Osteocyte (in vitro differentiated cells): Measurements from ENCODE around the gene ADAMTS14. TPM values are rescaled to one million over a fixed set of nuclear protein-coding genes. Genes with fewer than 3 reads are reported as not detected.

ENCODE experiments used
- DNase-seq: peaks from one replicate; pipeline ENCODE4 v3.0.0; 2021; ENCODE audit warnings: mixed read lengths; ENCODE audit not compliant: unreplicated experiment; ENCODE audit errors: extremely low spot score
- H3K27ac Mint-ChIP-seq: one replicate; pipeline ENCODE4 v1.8.0; 2021; ENCODE audit warnings: mild to moderate bottlenecking, mixed read lengths; ENCODE audit not compliant: unreplicated experiment
- H3K27me3 Mint-ChIP-seq: one replicate; pipeline ENCODE4 v1.8.0; 2021; ENCODE audit warnings: mixed read lengths; ENCODE audit not compliant: unreplicated experiment
- H3K36me3 Mint-ChIP-seq: one replicate; pipeline ENCODE4 v1.8.0; 2021; ENCODE audit warnings: mixed read lengths; ENCODE audit not compliant: unreplicated experiment
- H3K4me1 Mint-ChIP-seq: one replicate; pipeline ENCODE4 v1.8.0; 2021; ENCODE audit warnings: mixed read lengths; ENCODE audit not compliant: unreplicated experiment
- H3K4me3 Mint-ChIP-seq: one replicate; pipeline ENCODE4 v1.8.0; 2021; ENCODE audit warnings: mild to moderate bottlenecking, moderate library complexity, mixed read lengths; ENCODE audit not compliant: unreplicated experiment
- H3K9me3 Mint-ChIP-seq: one replicate; pipeline ENCODE4 v1.8.0; 2021; ENCODE audit warnings: mixed read lengths; ENCODE audit not compliant: unreplicated experiment
- total RNA-seq: library from RNA; stranded (reverse); gene quantifications from 2 replicates; pipeline ENCODE4 v1.2.1, GENCODE V29; 2021
- TF ChIP-seq, protein P1 (sequence below): fragments of 200-600 bp; sonication (generic); IDR thresholded peaks from 2 replicates; pipeline ENCODE4 v1.5.0; 2021; ENCODE audit warnings: antibody characterized with exemption, mild to moderate bottlenecking, moderate library complexity

ADAMTS14 gene
- total RNA-seq, 1 donor from 2014 or later, result 4.1 TPM

DNA sequence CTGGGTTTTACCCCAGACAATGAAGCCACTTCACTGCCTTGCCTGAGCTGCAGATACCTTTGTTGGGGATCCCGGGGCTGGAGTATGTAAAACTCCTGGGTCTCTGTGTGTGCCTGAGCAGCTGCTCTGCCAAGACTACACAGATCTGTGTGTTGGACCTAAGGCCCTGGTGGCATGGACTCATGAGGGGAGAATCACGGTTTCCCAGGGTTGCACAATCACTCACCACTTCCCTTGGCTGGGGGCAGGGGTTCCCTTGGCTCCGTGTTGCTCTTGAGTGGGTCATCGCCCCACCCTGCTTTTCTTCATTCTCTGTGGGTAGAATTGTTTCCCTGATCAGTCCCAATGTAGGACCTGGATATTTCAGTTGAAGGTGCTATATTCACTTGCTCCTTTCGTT is 126.8 kb downstream of the ADAMTS14 start:
- Mint-ChIP-seq H3K9me3 (peaks cover 16% of the 10 kb centered on the region), H3K36me3 (no peaks in the 10 kb centered on the region), H3K27ac (no peak overlapping the region), H3K4me3 (no peak overlapping the region), H3K27me3 (peaks cover 59% of the 10 kb centered on the region), H3K4me1 (no peaks in the 10 kb centered on the region)
- DNase-seq, result no peak
- TF ChIP-seq, protein P1, sequence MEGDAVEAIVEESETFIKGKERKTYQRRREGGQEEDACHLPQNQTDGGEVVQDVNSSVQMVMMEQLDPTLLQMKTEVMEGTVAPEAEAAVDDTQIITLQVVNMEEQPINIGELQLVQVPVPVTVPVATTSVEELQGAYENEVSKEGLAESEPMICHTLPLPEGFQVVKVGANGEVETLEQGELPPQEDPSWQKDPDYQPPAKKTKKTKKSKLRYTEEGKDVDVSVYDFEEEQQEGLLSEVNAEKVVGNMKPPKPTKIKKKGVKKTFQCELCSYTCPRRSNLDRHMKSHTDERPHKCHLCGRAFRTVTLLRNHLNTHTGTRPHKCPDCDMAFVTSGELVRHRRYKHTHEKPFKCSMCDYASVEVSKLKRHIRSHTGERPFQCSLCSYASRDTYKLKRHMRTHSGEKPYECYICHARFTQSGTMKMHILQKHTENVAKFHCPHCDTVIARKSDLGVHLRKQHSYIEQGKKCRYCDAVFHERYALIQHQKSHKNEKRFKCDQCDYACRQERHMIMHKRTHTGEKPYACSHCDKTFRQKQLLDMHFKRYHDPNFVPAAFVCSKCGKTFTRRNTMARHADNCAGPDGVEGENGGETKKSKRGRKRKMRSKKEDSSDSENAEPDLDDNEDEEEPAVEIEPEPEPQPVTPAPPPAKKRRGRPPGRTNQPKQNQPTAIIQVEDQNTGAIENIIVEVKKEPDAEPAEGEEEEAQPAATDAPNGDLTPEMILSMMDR, result no peak

DNA sequence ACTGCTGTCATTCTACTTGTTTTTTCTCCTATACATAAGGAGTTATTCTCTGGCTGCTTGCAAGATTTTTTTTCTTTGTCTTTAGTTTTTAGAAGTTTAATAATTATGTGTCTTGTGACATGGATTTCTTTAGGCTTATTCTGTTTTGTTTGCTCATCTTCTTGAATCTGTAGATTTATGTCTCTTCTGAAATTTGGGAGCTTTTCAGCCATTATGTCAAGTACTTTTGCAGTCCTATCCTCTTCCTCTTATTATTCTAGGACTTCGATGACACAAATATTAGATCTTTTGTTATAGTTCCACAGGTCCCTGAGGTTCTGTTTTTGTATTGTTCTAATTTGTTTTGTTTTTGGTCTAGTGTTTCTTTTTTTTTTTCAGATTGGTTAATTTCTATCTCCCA is 129.5 kb downstream of the ADAMTS14 start:
- Mint-ChIP-seq H3K9me3 (peaks cover 11% of the 10 kb centered on the region), H3K36me3 (no peaks in the 10 kb centered on the region), H3K27me3 (peaks cover 48% of the 10 kb centered on the region), H3K4me1 (no peaks in the 10 kb centered on the region), H3K4me3 (no peak overlapping the region), H3K27ac (no peak overlapping the region)
- DNase-seq, result no peak
- TF ChIP-seq, protein P1, result no peak

DNA sequence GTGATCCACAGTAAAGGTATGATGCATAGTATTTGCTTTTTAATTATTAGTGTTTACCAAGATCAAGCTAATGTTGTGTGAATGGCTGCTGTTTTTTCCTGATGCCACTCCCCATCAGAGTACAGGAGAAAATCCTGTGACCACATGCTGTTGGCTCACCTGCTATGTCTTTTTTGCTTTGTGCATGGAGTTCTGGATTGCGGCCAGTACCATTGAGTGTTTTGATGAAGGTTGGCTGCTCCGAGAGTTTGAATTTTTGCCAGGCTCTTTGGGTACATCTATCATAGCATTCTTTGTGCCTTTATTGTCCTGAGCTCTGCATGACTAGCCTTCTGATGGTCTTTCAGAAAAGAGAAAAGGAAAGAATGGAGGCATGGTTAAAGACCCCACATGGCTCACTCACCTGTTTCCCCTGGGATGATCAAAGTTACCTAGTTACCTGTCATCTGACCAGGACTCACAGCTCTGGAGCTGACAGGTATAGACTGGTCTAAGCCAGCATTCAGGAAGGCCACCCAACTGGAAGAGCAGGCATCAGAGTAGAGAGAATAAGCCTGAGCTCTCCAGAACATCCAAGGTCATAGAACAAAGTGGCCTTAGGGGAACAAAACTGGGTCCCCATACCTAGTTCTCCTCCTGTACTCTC is 131.6 kb downstream of the ADAMTS14 start:
- H3K36me3 Mint-ChIP-seq, result no peaks in the 10 kb centered on the region
- no peak overlapping the region for H3K4me3 Mint-ChIP-seq
- no peak for DNase-seq
- peaks cover under 1% of the 10 kb centered on the region for H3K4me1 Mint-ChIP-seq
- peaks cover 33% of the 10 kb centered on the region for H3K27me3 Mint-ChIP-seq
- peaks cover 7% of the 10 kb centered on the region for H3K9me3 Mint-ChIP-seq
- no peak overlapping the region for H3K27ac Mint-ChIP-seq
- TF ChIP-seq, protein P1, result no peak

DNA sequence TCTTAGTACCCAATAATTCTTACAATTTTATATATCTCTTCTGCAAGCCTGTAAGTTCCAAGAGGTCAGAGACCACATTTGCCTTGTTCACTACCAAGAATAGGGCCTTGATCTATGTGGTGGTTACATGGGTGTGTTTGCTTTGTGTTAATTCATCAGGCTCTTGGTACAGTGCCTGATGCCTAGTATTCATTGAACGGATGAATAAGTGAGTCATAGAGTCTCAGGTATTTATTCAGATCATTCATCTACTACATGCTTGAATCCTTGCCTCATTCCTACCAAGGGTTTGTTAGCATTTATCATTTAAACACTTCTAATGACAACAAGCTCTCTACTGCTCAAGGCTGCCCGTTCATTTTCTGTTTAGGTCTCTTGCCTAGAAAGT is 132.1 kb downstream of the ADAMTS14 start:
- peaks cover 7% of the 10 kb centered on the region for H3K9me3 Mint-ChIP-seq
- TF ChIP-seq, protein P1, result no peak
- no peak overlapping the region for H3K4me3 Mint-ChIP-seq
- H3K36me3 Mint-ChIP-seq, result no peaks in the 10 kb centered on the region
- H3K27me3 Mint-ChIP-seq, result peaks cover 29% of the 10 kb centered on the region
- DNase-seq, result no peak
- peaks cover 5% of the 10 kb centered on the region for H3K4me1 Mint-ChIP-seq
- no peak overlapping the region for H3K27ac Mint-ChIP-seq

DNA sequence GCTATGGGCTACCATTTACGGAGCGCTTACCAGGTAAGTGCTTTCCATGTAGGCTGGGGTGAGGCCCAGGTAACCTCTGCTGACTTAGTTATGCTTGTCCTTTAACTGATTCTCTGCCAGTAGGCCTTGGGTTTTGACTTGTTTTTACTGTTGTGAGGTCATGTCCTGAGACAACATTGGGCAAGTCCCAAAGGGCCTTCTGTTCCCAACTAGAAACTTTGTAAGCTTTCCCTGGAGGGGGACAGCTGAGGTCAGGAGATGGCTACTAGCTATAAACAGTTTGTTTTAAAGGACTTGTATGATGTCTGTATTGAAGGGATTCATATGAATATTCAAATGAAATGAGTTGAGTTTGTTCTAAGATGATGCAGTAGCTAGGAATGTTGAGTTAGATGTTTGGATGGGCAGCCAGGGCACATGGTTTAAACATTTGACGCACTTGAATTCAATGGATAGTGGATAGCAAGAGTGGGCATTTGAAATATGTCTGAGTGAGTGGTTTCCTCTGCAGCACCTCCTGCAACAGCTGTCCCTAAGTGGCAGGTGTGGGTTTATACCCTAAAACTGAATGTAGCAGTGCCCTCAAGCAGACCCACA is 133.4 kb downstream of the ADAMTS14 start:
- Mint-ChIP-seq H3K27me3 (peaks cover 23% of the 10 kb centered on the region), H3K36me3 (no peaks in the 10 kb centered on the region), H3K9me3 (peaks cover 7% of the 10 kb centered on the region), H3K4me3 (no peak overlapping the region), H3K4me1 (peaks cover 8% of the 10 kb centered on the region), H3K27ac (no peak overlapping the region)
- TF ChIP-seq, protein P1, result no peak
- no peak for DNase-seq
